Suppressor macrophage (primary cell): Measurements from ENCODE around the gene EVA1C.
"Not testable (repeated sequence)": the region's sequence is repeated elsewhere in the genome, so short reads cannot be mapped to it uniquely, and the experiment has no call there.

Source experiments
- DNase-seq, 4 experiments: peaks; one replicate each; pipeline ENCODE4 v3.0.0-alpha.2; 2020 to 2022

The EVA1C gene

DNA sequence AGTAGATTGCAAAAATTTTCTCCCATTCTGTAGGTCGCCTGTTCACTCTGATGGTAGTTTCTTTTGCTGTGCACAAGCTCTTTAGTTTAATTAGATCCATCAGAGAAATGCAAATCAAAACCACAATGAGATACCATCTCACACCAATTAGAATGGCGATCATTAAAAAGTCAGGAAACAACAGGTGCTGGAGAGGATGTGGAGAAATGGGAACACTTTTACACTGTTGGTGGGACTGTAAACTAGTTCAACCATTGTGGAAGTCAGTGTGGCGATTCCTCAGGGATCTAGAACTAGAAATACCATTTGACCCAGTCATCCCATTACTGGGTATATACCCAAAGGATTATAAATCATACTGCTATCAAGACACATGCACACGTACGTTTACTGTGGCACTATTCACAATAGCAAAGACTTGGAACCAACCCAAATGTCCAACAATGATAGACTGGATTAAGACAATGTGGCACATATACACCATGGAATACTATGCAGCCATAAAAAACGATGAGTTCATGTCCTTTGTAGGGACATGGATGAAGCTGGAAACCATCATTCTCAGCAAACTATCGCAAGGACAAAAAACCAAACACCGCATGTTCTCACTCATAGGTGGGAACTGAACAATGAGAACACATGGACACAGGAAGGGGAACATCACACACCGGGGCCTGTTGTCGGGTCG, 21.8 kb upstream of the EVA1C start:
- not testable (repeated sequence) for DNase-seq

DNA sequence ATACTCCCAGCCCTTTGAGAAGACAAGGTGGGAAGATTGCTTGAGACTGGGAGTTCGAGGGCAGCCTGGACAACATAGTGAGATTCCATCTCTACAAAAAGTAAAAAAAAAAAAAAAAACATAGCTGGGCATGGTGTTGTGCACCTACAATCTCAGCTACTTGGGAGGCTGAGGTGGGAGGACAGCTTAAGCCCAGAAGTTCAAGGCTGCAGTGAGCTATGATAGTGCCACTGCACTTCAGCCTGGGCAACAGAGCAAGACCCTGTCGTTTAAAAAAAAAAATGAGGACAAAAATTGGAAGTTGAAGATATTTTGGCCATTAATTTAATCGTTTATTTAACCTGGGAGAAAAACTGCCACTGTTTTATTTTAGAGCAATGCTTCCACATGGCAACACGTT, 20.8 kb upstream of the EVA1C start:
- DNase-seq, result no peak

DNA sequence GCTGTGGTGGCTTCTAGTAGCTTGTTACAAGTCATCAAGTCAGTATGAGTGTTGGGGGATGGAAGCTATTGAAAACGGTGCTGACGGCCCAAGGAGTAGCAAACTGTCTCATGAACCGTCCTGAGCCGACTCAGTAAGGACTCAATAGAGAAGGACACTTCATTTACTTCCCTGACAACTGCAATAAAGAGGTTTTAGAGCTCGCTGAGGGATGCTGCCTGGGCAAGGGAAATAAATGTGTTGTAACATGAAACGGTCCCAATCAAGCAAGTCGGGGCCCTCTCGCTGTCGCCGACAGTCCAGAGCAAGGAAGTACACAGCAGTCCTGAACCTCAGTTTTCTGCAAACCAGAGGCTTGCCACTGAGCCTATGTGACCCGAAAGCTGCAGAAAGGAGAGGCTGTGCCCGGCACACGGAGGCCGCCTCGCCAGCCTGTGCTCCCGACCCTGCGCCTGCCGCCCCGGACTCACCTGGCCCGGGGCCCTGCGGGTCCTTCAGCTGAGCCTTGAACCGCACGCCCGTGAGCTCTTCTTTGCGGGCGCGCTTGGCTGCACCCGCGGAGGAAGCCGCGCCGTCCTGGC, 20.1 kb upstream of the EVA1C start:
- DNase-seq, result peak in 1 of 4 experiments; percentile 8

DNA sequence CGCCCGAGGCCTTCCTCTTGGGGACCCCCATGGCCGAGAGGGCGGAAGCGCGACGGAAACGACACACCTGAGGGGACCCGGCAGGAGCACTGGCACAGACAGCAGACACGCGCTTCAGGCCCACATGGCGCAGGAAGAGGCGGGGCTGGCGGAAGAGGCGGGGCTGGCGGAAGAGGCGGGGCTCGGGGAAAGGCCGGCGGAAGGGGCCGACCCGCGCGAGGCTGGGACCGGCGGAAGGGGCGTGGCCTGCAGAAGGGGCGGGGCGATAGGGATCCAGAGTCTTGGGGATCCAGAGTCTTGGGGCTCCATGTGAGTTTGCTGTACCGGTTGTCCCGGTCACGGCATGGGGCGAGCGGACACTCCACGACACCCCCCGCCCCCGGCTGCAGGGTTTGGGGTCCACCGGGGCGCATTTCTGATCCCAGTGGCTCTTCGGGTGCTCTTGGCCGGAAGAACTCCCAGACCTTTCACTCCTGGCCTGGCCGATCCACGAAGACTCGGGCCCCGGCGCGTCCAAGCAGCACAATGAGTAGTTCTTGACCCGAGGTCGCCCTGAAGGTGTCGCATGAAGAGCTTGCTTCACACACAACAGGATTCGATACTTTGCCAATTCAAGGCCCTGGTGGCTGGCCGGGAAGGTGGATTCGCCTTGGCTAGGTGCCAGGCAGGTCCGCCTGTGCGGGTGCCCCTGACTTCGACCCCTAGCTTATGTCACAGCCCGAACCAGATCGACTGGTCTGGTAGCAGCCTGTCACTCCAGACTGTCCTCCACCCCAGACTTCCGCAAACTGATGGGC, 19.4 kb upstream of the EVA1C start, which contains the start of gene URB1:
Gene URB1, minus strand, starts transcription at position 133 of the 797 bp plus-strand sequence. Its CDS starts 102 bp downstream, at position 31.
- peak; percentile 90 to 97 (median 96) for DNase-seq

DNA sequence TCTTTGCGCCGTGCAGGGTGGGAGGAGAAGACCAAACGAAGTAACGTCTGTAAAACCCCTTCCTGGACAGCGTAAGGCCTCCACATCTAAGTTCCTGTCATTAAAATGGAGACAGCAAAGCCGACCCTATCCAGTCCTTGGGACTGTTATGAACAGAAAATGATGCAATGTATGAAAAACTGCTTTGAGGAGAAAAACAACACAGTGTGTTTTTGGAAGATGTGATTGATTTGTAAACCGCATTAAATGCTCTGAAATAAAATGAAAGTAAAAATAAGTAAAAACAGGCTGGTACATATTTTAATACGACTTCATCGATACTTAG, 18.9 kb upstream of the EVA1C start:
- DNase-seq, result peak in 3 of 4 experiments; percentile 72 to 75 (median 72)

DNA sequence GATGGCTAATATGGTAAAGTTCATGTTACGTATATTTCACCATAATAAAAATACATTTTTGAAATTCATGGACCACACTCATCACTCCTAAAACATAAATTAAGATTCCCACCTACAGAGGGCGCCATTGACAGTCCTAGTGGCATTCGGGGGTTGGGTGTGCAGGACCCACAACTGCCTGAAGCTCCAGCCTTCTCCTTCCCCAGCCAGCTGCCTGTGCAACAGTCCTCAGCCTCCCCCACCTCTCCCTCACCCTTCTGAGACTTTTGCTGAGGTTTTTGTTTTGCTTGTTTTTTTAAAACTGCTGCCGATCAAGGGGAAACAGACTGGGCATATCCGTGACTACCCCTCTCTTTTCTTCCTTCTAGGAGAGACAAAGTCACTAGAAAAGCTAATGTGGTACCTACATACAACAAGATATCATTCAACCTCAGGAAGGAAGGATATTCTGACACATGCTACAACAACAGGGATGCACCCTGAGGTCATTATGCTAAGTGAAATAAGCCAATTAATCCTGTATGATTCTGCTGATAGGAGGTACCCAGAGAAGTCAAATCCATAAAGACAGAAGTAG, 9.2 kb upstream of the EVA1C start:
- DNase-seq, result peak; percentile 75 to 84 (median 78)

DNA sequence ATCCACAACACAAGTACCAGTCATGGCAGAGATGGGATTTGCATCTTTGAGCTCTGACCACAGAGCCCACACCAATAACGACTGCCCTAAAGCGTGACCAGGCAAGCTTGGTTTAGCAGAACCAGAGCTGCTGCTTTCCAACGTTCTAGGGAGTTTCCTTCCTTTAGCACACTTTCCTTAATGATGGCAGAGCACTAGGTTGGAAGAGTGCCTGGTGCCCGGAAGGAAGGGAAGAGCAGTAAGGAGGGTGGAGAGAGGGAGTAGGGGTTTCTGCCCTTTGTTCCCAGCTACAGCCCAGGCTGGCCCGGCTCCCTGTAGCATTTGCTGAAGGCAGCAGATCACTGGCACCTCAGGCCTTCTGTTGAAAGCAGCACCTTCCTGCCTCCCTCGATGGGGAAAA, 6.1 kb upstream of the EVA1C start:
- no peak for DNase-seq

DNA sequence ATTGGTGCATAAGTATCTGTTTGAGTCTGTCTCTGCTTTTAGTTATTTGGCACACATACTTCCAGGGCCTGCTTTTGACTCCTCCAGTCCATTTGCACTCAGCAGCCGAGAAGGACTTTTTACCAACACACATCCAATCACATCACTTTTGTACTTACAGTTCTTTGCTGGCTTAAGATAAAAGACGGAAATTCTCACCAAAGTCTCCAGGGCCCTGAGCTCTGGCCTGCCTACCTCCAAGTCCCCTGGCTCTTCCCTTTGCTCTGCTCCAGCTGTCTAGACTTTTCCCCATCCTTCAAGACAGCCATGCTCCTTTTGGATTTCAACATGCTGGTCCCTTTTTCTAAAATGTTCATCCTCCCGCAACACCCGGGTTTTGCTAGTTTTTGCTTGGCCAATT, 2.2 kb upstream of the EVA1C start:
- no peak for DNase-seq

DNA sequence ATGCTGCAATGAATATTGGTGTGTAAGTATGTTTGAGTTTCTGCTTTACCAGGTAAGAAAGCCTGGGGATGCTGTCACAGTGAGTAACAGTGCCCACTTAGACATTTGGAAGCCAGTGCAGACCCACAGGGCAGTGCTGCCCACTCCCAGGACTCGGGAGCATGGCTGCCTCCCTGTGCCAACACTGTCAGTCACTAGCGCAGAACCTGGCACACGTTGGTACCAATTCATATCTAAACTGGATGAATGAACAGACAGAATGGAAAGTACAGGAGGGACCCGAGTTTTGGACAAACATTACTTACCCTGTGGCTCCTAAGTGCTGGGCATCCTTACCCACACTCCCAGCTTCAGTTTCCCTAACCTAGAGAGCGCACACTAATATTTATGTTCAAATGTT, 1.6 kb upstream of the EVA1C start:
- DNase-seq, result no peak

DNA sequence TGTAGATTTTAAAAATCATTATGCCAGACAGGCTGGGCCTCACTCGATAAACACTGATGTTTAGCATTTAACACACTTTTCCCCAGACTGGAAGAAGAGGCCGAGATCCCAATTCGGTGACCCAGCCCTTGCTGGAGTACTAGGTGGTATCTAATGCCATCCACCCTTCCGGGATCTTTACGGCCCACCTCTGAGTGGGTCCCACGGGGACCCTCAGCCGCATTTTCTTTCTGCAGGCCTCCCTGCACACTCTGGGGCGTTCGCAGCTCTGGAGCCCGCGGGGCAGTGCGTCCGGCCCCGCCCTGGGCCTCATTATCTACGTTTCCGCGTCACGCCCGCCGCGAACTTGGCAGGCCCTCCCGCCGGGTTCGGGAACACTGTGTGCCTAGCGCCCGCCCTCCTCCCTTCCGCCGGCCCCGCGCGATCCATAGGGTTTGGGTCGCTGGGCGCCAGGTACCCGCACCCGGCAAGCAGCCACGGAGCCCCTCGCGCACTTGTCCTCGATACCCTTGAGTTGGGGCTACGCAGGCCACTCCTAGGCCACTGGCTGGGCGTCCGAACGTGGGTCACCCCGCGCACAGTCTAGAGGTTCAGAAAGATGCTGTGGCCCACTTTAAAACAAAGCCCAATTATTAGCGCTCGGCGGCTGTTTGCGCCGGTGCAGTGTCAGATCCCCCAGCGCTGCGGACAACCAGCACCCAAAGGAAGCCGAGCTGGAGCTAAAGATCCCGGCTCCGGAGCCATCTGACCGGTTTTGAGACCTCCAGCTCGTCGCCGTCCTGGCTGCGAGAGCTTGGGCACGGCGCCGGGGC, 950 bp upstream of the EVA1C start:
- DNase-seq, result peak; percentile 61 to 85 (median 74)

DNA sequence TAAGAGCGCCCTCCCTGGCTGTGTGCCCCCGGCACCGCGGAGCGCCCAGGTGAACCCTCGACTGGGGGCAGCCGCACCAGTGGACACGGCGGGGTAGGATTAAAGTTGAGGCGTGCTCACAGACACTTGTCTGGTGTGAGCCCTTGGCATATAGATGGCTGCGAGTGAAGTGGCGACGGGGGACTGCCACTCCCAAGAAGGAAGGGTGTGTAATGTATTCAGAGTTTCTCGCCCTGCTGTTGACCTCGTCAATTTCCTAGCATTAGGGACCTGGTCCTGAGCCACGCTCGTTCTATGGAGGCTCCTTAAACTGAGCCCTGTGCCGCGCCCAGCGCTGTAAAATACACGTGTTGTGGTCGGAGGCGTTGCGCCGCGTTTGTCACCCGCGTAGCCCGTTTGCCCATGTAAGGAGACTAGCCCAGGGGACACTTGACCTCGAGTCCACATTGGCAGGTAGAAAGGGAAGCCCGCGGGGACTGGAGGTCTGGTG, 554 bp downstream of the EVA1C start:
- DNase-seq, result no peak

DNA sequence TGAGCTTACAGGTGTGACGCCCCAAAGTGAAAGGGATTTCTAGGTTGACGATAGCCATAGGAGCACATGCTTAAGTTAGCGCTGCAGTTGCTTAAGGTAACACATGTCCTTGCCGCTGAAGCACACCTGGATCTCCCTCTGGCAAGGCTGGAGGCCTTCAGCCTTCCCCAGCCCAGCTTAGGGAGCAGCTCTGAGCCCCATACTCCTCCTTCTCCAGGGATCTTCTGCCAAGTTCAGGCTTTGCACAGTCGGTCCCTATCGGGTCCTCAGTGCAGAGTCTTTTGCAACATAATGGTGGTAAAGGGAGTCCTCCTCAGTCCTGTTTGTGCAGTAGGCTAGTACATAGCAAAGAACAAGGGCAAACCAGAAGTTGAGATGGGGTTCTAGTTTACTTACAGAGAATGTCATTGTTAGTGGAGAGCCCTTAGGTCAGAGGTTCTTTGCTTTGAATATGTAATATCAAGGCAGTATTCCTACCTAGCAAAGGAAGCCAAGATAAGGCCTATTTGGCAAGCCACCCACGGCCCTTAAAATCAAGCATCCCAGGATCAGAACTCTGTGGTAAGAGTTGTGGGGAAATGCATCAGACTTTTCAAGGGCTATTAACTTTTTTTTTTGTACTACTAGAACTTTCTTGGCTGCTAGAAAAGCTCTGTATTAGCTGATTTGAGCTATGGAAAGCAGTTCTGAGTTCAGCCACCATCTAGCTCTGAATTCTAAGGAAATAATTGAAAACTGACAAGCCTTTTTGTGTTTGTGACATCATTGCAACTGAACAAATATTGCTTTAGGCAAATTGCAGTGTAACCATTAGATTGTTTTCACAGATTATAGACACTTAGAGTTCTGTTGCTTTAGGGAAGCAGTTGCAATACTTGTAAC, 1.4 kb downstream of the EVA1C start:
- no peak for DNase-seq

DNA sequence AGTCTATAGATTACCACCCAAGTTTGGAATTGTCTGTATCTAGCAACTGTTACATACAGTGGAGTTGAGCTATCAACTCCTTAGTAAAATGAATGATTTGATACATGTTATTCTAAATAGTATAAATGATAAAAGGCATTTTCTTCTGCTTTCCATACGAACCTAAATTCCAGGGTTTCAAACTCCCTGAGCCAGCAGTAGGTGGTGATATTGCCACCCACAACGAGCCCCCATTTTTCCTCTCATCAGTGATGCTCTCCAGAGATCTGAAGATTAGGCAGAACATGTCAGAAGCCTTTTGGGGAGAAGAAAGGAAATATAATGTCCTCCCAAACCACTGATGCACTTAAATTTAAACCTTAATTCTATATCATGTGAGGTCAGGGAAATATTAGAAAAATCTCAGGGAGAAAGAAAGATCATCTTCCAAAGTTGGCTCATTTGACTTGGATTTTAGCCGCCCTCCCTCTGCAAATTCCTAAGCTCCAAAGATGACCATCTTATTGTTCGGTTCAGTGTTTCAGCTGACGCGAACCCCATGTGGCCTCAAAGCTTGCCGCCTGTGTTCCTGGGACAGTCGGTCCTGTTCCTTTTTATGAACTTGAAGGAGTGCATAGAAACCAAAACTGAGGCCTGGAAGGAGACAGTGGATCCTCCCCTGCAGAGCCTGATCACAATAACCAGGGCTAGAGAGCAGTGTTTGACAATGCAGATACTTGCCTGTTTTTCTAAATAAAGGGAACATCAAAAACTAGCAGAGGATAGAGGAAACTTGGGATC, 2.3 kb downstream of the EVA1C start:
- no peak for DNase-seq

DNA sequence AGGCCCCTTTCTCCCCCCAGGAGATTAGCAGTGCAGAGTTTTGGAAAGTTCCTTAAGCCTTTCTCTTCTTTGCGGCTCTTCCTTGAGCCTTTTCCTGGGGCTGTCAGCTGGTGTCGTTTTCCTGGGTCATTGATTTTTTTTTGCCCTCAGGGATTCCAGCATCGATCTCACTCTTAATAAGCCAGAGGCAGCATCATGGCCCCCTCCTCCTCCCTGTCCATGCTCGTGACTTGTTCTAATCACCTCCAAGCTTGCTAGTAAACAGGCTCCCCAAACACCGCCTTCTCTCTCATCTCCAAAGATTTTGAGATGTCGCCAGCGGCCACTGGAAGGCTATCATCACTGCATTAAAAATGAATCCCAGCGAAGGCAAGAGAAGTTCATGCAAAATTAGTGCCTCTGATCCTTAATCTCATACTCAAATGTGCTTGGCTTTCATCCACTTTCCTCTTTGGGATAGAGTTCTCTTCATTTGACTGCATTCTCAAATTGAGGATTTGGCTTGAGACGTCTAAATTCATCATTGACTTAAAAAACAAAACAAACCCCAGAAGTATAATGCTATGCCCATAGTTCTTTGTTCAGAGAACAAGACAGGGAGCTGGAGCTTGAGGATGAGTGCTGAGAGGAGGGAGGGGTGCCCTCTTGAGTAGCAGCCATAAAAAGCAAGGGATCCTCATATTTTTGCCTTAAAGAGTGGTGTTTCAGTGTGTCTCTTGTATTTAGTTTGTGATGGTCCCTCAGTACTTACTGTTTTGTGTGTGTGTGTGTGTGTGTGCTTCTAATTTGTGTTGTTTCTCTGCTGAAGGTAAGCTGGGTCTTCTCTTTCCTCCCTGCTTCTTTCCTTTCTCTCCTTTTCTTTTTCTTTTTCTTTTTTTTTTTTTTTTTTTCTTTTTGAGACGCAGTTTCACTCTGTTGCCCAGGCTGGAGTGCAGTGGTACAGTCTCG, 3.2 kb downstream of the EVA1C start:
- no peak for DNase-seq

DNA sequence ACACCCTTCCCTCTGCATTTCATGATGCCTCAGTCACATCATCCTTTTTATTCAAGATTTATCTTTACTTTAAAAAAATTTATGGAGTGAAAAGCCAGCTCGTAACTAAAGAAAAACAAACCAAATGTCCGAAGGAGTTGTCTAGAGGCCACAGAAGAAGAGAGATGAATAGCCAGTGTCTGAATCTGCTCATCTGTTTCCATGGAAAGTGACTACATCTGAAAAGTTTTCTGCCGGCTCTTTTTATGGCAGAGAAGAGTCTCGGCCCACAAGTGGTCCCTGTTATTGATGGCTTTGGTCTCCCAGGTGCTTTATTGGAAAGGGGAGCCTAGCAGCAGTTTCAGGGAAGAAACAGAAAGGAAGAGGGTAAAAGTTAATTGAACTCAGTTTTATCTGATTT, 5.6 kb downstream of the EVA1C start:
- no peak for DNase-seq

DNA sequence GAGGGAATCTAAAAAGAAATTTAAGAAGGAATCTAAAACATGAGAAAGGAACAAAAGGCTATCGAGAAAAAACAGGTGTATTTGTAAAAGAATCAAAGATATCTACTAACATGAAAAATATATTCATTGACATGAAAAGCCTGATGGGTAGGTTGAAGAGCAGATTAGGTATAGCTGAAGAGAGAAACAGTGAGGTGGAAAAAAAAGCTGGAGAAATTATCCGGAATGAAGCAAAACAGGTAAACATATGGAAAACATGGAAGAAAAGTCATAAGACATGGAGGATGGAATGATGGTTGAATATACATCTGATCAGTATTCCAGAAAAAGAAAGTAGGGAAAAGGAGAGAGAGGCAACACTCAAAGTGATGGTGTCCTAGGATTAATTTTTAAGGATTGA, 9.6 kb downstream of the EVA1C start:
- DNase-seq, result no peak

DNA sequence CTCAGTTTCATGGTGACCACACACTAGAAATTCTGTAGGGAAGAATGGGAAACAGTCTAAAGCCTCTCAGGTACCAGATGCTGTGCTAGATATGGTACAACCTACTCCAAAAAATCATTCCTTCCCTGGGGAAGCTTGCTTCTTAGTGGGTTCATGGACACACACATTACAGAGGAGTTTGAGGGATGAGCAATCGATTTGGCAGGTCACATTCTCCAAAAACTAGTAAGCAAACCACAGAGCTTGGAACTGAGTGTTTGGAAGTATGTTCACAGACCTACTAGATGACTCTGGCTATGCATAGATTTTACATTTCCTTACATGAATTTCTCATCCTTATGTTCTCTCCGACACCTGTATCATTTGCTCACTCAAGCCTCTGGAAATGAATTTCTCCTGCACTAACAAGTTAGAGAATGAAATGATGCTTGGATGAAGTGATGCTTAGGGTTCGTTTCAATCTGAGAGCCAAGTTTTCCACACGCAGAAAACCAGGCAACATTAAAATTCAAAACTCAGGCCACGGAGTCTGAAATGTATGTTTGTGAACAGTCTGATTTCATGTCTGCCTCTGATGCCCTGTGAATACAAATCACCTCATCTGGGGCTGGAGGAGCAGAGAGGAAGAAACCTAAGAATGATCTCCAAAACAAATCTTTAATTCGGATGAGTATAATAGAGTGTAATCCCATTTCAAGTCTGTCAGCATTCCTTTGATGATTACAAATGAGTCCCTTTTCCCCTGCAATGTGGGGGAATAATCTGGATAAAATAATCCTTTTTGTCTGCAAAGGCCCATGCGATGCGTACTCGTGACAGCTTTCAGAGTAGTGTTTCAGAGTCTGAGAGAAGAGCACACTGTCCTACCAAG, 11.0 kb downstream of the EVA1C start:
- DNase-seq, result no peak

DNA sequence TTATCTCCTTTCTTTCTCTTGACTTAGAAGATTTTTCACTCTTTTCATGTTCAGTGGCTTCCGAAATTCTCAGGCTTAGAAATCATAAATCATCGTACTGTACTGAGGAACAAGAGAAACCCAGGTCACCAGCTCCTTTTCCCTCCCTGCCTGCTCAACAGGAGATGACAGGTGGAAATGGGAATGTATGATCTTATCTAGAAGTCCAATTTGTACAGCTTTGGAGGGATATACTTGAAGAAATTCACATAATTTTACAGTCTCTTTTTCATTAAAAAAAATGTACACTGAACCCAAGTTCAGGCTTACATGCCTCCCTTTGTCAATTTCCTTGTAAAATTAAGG, 11.7 kb downstream of the EVA1C start:
- DNase-seq, result no peak
